NCI-H2227 (cell line): Measurements from ENCODE around the gene ZNF606.

Source experiments
- DNase-seq: peaks from one replicate; lab custom pipeline; 2025; ENCODE audit not compliant: unreplicated experiment; lab: John Stamatoyannopoulos, UW

ZNF606 gene

DNA sequence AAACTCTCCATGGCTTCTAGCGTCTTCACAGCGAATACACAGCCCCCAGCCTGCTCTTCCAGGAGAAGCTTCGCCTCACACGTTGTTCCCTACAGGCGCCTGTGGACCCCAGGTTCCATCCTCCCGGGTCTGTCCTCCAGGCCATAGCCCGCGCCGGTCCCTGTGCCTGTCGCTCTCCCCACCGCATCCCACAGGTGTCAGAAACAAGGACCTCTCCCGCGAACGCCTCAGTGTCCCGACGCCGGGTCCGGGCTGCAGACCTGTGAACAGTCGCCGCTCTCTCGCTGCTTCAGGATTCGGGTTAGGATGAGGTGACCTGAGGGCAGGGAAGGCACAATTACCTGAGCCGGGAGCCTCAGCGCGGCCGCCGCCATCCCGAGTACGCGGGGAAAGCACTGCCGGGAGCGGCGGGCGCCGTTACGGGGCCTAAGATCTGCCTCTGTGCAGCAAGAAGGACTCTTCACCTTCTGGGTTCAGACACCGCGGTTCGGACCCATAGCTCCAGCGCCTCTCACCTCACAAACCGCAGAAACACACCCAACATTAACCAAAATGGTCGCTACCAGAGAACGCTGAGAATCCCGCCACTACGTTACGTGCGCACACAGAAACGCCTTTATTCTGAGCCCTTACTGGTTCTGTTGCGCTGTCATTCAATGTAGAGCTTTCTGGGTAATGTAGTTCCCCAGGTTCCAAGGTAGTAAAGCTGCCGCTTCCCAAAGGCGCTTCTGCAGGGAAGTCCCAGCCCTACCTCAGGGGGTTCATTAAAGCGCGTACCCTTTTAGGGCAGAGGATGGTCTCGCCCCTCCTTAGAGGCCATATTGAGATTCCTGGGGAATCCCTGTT is 67.6 kb downstream of the ZNF606 start, which contains the start of gene ZNF418:
Gene ZNF418 (minus strand): TSS at position 583 of the 846 bp plus-strand sequence. CDS start 1,580 bp downstream, outside the sequence.
- no peak for DNase-seq

DNA sequence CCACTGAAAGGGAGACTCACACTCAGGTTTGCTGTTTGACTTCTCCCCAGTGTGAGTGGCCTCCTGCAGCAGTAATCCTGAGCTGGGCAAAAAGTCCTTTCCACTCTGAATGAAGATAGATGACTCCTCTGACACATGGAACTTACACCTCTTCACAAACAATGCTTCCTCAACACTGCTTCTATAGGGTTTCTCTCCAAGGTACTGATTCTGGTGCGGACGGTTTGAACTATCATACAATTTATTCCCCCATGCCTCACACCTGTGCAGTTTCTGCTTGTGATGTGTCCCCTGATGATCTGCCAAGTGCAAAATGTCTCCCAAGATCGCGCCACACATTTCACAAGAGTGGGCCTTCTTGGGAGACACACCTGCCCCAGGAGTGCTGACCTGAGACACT is 75.0 kb downstream of the ZNF606 start:
- no peak for DNase-seq
